ENCODE results near the gene PKP4.
A peak's percentile ranks its signal among the peaks of the same experiment; 100 is the strongest.

PKP4 gene

DNA sequence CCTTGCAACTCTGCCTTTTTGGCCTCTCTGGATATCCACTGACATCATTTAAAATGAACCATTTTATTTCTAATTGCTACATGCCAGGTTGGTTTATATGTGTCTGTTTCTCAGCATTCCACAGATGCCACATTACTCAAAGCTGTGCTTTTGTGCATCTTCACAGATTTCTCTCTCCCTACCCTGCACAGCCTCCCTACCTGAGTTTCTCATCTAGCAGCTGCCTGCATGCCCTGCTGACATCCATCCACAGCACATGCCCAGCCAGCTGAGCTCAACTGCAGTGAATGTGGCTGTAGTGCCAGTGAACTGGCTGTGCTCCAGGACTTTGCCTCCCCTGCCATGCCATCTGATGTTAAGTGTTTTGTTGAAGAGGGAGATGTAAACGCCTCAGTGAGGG is 44.5 kb downstream of the PKP4 start:
- no peaks in the 10 kb centered on the region for H3K9me3 Mint-ChIP-seq
- H3K4me3 Mint-ChIP-seq: no peak overlapping the region
- no peak overlapping the region for H3K27ac Mint-ChIP-seq
- H3K36me3 Mint-ChIP-seq: no peaks in the 10 kb centered on the region
- no peak for DNase-seq (ENCODE audit: low spot score in 2 of 2)
- peaks cover 19% of the 10 kb centered on the region for H3K4me1 Mint-ChIP-seq
- no peak for ATAC-seq

DNA sequence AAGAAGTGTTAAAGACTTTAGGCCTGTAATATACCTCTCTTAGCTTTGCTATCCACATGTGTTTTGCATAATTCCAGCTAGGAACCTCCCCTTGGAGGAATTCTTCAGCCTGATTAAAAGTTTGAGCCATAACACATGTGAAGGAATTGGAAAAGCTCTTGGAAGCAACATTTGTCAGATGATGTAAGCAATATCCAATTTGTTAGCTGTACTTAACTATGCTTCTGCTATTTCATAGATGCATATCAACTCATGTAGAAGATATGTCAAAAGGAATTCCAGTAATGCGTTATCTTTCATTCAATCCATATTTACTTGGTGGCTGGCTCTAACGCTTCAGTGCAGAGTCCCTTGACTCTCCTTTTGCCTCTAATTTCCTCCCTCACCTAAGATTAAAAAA is 46.2 kb downstream of the PKP4 start:
- peaks cover 31% of the 10 kb centered on the region for H3K4me1 Mint-ChIP-seq
- ATAC-seq (no peak), DNase-seq (ENCODE audit: low spot score in 2 of 2) (no peak)
- H3K4me3 Mint-ChIP-seq: no peak overlapping the region
- no peaks in the 10 kb centered on the region for H3K9me3 Mint-ChIP-seq
- H3K36me3 Mint-ChIP-seq: no peaks in the 10 kb centered on the region
- H3K27ac Mint-ChIP-seq: no peak overlapping the region

DNA sequence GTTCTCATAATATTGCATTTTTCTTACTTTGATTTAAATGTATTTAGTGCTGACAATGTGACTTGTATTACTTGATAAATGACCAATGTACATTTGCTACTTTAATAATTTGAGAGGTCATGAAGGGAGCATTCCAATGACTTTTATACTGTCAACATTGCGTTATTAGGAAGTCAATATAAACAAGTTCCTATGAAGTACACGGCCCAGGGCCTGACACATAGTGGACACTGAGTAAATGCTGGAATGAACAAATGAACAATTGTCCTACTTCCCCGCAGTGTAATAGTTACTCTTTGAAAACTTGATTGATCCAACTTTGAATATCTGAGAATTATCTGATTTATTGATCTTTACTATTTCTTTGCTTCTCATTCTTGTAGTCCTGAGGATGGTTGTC is 47.3 kb downstream of the PKP4 start:
- Mint-ChIP-seq H3K4me1 (peaks cover 31% of the 10 kb centered on the region), H3K27ac (no peak overlapping the region), H3K36me3 (no peaks in the 10 kb centered on the region), H3K4me3 (no peak overlapping the region), H3K9me3 (no peaks in the 10 kb centered on the region)
- ATAC-seq (no peak), DNase-seq (ENCODE audit: low spot score in 2 of 2) (no peak)

DNA sequence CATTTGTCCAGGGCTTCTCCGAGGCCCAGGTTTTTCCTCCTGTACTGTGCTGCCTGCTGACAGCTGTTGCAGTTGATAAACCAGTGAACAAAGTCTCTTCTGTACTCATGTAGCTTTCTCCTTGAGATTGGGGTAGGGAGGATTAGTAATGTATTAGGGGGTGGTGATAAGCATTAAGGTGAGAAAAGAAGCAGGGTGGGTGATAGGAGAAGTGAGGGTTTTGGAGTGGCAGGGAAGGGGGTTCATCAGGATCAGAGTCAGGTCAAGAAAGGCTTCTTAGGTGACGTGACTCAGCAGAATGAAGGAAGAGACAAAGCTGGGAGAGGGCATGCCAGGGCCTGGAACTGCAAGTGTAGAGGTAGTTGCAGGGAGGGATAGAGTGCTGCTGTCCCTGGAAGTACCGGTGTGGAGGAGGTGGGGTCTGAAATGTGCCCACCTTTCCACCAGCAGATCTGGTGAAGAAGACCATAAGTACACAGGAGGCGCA is 48.7 kb downstream of the PKP4 start:
- no peak for DNase-seq (ENCODE audit: low spot score in 2 of 2)
- ATAC-seq: no peak
- no peak overlapping the region for H3K4me3 Mint-ChIP-seq
- peaks cover 36% of the 10 kb centered on the region for H3K4me1 Mint-ChIP-seq
- no peaks in the 10 kb centered on the region for H3K36me3 Mint-ChIP-seq
- H3K27ac Mint-ChIP-seq: no peak overlapping the region
- H3K9me3 Mint-ChIP-seq: no peaks in the 10 kb centered on the region

DNA sequence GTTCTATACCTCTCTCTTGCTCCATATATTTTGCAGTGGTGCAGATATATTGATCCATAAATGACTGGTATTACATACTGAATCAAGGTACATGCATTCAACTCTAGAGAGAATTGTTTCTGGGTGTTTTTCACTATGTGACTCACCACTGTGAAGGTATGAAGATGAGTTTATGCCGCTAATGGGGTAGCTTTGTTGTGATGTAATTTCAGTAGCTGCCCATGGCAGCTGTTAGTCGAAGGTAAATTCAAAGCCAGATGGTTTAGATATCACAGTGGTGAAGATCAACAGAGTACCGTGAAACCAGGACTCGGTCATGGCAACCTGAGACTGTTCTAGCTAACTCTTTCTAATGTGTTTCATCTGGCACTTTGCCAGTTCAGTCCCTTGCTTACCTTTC is 50.4 kb downstream of the PKP4 start:
- Mint-ChIP-seq H3K4me1 (peaks cover 35% of the 10 kb centered on the region), H3K9me3 (no peaks in the 10 kb centered on the region), H3K4me3 (no peak overlapping the region), H3K36me3 (no peaks in the 10 kb centered on the region), H3K27ac (no peak overlapping the region)
- DNase-seq (ENCODE audit: low spot score in 2 of 2) (no peak), ATAC-seq (peak; percentile 94)

DNA sequence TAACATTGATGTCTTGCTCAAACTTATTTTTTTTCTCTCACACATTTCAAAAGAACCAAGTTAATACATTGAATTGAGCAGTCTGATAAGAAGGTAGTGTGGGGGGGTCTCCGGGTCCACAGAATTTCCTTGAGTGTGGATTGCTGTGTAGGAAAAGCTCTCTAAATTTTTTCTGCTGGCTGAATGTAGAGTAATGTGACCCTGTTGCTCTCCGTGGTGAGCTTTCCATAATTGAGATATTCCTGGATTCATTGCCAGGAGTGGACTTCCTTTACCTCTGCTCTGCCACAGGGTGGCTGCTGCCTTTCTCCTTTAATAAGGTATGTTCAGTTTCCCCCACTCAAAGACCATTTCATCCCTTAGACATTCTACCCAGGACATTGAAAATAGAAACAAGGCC is 50.9 kb downstream of the PKP4 start:
- Mint-ChIP-seq H3K36me3 (no peaks in the 10 kb centered on the region), H3K4me1 (peaks cover 35% of the 10 kb centered on the region), H3K4me3 (no peak overlapping the region), H3K27ac (peak overlapping the region; percentile 73), H3K9me3 (no peaks in the 10 kb centered on the region)
- no peak for DNase-seq (ENCODE audit: low spot score in 2 of 2)
- ATAC-seq: no peak

DNA sequence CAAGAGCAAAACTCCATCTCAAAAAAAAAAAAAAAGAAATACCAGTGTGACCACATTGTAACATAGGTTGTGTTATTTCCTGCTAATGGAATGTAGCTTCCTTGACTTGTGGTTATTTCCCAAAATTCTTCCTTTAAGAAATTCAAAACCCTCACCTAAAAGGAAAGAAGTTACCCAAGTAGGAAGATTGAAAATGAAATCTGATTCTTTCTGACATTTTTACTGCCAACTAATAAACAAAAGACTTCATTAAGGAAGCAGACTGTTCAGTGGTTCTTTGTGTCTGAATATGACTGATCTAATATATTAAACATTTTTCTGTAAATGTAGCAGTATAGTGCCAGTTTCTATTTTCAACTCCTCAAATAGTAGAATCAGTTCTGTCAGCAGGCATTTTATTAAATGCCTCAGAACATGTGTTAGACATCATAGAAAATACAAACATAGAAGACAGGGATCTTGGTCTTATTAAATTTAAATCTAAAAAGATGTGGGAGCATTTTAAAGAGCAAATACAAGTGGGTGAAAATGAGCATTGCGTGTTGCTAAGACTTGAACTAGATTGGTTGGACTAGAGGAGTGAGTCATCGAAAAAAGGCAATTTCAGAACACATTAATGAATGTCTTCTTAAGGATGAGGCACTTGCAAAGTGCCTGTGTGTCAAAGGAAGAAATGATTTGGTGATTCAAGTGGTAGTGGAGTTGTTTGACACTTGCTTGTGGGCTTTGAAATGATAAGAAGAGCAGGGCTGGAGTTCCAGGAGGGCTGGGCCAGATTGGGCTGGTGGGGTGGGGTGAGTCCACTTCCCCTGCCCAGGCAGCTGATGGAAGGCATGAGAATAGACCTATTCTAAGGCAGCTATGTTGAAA is 53.4 kb downstream of the PKP4 start:
- Mint-ChIP-seq H3K27ac (no peak overlapping the region), H3K36me3 (no peaks in the 10 kb centered on the region), H3K4me3 (no peak overlapping the region), H3K9me3 (no peaks in the 10 kb centered on the region), H3K4me1 (peaks cover 31% of the 10 kb centered on the region)
- peak in 1 of 2 donors; percentile 59 for DNase-seq (ENCODE audit: low spot score in 2 of 2)
- peak; percentile 68 for ATAC-seq

DNA sequence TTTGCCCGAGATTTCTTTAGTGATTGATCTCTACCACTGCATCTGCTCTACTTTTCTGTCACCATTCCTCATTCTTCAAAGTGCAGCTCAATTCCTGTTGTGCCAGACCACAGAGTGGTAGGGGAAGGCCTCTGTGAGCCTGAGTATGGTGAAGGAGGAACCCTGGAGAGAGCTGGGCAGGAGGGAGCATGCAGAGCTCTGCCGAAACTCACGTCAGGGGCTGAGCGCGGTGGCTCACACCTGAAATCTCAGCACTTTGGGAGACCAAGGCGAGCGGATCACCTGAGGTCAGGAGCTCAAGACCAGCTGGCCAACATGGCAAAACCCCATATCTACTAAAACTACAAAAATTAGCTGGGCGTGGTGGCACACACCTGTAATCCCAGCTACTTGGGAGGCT is 54.1 kb downstream of the PKP4 start:
- peaks cover 24% of the 10 kb centered on the region for H3K4me1 Mint-ChIP-seq
- no peak overlapping the region for H3K27ac Mint-ChIP-seq

DNA sequence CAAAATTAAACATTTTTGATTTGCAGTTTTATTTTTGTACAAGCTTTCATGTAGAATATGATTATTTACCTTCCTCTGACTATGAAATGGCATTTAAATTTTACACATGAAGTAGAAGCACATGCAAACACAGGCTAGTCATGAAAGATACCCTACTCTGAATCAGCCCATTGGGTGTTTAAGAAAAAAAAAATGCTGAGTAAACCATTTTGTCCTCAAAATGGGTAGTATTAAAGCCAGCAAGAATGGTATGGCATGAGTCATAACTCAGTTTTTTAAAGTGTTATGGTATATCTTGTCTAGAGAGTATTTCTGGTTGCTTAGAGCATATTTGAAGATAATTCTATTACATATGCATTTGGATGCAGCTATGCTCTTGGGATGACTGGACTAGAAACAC is 55.0 kb downstream of the PKP4 start:
- DNase-seq (ENCODE audit: low spot score in 2 of 2): no peak
- H3K9me3 Mint-ChIP-seq: no peaks in the 10 kb centered on the region
- H3K4me1 Mint-ChIP-seq: peaks cover 19% of the 10 kb centered on the region
- no peak overlapping the region for H3K27ac Mint-ChIP-seq
- no peak for ATAC-seq
- H3K4me3 Mint-ChIP-seq: no peak overlapping the region
- H3K36me3 Mint-ChIP-seq: no peaks in the 10 kb centered on the region

More for the DNA sequence above, 54.1 kb downstream of the PKP4 start:
- Mint-ChIP-seq H3K4me3 (no peak overlapping the region), H3K36me3 (no peaks in the 10 kb centered on the region), H3K9me3 (no peaks in the 10 kb centered on the region)
- DNase-seq (ENCODE audit: low spot score in 2 of 2) (no peak), ATAC-seq (no peak)

DNA sequence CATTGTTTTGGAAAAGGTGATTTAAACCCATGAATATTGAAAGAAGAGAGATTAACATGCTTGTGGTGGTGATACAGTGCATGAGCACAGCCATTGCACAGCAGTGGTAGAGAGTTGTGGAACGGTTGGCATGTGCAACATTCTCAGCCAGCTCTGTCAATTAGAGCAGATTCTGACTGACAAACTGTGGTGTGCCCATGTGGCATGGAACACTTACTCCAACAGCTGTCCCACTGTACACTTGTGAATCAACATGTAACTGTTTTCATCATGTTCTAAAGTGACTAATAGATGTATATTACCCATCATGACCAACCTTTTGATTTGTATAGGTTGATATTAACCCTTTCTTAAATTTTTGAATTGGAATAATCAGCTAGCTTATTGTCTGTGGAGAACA is 55.6 kb downstream of the PKP4 start:
- ATAC-seq (peak; percentile 58), DNase-seq (ENCODE audit: low spot score in 2 of 2) (no peak)
- H3K9me3 Mint-ChIP-seq: no peaks in the 10 kb centered on the region
- no peaks in the 10 kb centered on the region for H3K36me3 Mint-ChIP-seq
- no peak overlapping the region for H3K27ac Mint-ChIP-seq
- H3K4me1 Mint-ChIP-seq: peaks cover 14% of the 10 kb centered on the region
- no peak overlapping the region for H3K4me3 Mint-ChIP-seq

DNA sequence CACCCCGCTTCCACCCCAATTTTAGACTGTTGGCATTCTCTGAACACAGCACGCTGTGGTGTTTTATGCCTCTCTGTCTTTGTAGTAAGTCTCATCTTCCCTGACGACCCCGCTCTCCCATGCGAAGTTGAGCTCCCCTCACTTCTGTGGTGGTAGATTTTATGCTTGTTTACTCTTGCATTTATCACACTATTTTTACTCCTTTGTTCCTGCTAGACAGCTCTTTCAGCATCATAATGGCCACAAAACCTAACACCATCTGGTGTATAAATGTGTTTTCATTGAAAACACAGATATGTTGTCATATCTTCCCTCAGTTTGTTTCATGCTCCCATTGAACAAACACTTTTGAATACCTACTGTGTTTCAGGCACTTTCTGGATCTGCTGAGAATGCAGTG is 57.1 kb downstream of the PKP4 start:
- no peak for DNase-seq (ENCODE audit: low spot score in 2 of 2)
- Mint-ChIP-seq H3K36me3 (no peaks in the 10 kb centered on the region), H3K27ac (no peak overlapping the region), H3K4me1 (peaks cover 8% of the 10 kb centered on the region), H3K9me3 (no peaks in the 10 kb centered on the region), H3K4me3 (no peak overlapping the region)
- ATAC-seq: no peak

DNA sequence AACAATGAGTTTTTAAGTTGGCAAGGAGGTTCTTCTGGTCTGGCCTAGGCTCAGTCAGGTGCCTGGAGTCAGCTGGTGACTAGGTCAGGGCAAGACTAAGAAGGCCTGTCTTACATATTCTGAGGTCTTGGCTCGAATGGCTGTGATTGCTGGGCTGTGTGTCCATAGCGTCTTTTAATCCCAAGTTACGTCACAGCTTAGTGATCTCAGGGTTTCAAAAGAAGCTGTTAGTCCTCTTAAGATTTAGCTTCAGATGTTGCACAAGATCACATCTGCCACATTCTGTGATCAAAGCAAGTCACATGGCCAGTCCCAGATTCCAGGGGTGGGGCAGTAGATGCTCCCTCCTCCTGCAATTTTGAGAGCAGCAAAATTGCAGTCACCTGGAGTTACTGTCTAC is 61.3 kb downstream of the PKP4 start:
- no peak overlapping the region for H3K27ac Mint-ChIP-seq
- no peaks in the 10 kb centered on the region for H3K4me1 Mint-ChIP-seq
- H3K36me3 Mint-ChIP-seq: no peaks in the 10 kb centered on the region
- no peak for ATAC-seq
- H3K4me3 Mint-ChIP-seq: no peak overlapping the region
- no peak for DNase-seq (ENCODE audit: low spot score in 2 of 2)
- peaks cover 2% of the 10 kb centered on the region for H3K9me3 Mint-ChIP-seq

DNA sequence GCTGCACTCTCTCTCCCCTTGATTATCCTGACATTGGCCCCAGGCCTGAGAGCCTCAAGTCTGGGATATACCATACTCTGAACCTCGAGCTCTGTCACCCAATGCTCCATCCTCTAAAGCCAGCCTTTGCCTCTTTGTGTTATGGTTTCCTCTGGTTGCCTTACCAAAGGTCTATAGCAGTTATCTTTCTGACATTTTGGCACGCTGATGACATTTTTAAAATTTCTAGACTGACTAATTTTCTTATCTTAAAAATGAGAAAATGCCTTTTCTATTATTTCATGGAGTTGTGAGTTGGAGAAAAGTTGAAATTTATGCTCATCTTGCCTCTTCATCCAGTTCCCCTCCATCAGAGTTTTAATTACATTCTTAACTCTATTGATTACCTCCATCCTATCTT is 62.7 kb downstream of the PKP4 start:
- Mint-ChIP-seq H3K27ac (no peak overlapping the region), H3K9me3 (peaks cover 2% of the 10 kb centered on the region)
- no peak for DNase-seq (ENCODE audit: low spot score in 2 of 2)

DNA sequence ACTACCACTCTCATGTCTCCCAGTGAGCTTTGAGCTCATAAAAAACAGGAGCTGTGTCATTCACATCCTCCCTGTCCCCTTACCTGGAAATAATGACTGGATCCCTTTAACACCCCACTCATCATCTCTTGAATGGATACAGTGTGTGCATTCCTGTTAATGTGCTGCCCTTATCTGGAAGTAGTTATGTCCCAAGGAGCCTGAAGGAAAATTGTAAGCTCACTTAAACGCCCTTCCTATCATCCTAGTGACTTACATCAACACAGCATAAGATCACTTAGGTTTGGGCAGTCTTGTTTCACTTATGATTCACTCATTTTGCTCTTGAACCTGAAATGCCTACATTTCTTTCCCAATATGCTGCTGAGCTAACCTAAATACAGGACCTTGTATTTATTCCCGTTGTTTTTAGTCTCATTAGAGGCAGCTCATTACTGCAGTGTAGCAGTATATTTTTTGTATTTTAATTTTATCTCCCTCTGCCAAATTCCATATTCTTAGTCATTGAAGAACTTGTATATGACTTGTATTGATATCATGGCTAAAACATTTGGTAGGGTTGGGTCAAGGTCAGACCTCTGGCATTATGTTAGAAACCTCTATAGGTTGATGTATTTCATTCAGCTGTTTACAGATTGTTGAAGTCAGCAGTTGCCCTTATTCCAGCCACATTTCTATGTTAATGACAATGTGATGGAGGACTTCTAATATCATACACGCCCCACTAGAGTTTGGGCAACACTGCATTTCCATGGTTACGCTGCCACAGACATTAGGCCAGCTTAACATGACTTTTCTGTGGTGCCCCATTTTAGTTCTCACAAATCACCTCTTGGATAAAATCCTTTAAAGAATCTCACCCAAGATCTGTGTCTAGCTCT is 72.9 kb downstream of the PKP4 start:
- DNase-seq (ENCODE audit: low spot score in 2 of 2) (no peak), ATAC-seq (no peak)
- no peaks in the 10 kb centered on the region for H3K36me3 Mint-ChIP-seq
- no peak overlapping the region for H3K4me3 Mint-ChIP-seq
- H3K27ac Mint-ChIP-seq: no peak overlapping the region
- no peaks in the 10 kb centered on the region for H3K4me1 Mint-ChIP-seq
- H3K9me3 Mint-ChIP-seq: no peaks in the 10 kb centered on the region

More for the DNA sequence above, 62.7 kb downstream of the PKP4 start:
- ATAC-seq: no peak
- no peak overlapping the region for H3K4me3 Mint-ChIP-seq
- no peaks in the 10 kb centered on the region for H3K4me1 Mint-ChIP-seq
- no peaks in the 10 kb centered on the region for H3K36me3 Mint-ChIP-seq

DNA sequence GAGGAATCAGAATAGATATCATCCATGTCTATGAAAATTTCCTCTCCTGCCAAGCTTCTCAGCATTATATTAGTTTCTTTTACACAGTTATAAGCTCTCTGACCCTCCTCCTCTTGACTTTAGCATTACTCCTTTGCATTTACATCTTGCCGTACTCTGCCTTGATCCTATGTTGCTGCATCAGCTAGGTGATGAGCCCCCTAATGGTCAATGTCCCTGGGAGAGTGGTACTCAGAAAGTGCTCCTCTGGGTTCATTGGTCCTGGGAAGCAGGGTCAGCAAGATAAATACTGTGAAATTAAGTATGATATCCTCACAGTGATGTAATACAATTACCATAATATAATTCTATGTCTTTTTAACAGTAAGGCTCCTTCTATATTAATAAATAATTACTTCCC is 74.1 kb downstream of the PKP4 start:
- H3K4me3 Mint-ChIP-seq: no peak overlapping the region
- DNase-seq (ENCODE audit: low spot score in 2 of 2) (no peak), ATAC-seq (no peak)
- H3K27ac Mint-ChIP-seq: no peak overlapping the region
- H3K9me3 Mint-ChIP-seq: no peaks in the 10 kb centered on the region
- H3K36me3 Mint-ChIP-seq: no peaks in the 10 kb centered on the region
- no peaks in the 10 kb centered on the region for H3K4me1 Mint-ChIP-seq

DNA sequence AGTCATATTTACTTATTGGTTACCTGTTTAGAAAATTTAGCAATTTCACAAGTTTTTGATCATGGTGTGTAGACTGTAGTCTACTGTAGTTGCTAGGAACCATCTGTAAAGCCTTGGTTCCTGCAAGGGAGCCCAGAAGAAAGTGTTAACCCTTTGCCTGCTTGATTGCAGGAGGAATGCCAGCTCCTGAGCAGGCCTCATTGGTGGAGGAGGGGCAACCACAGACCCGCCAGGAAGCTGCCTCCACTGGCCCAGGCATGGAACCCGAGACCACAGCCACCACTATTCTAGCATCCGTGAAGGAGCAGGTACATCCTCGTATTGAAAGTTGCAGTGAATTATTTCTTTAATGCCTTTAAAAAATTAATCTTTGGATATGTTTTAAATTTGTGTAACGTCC is 76.3 kb downstream of the PKP4 start:
- ATAC-seq (no peak), DNase-seq (ENCODE audit: low spot score in 2 of 2) (no peak)
- Mint-ChIP-seq H3K4me1 (no peaks in the 10 kb centered on the region), H3K36me3 (no peaks in the 10 kb centered on the region), H3K27ac (no peak overlapping the region), H3K4me3 (no peak overlapping the region), H3K9me3 (no peaks in the 10 kb centered on the region)

Measured in stimulated activated effector memory CD8-positive, alpha-beta T cell treated with anti-CD3 and anti-CD28 coated beads, Interleukin-12 subunit alpha, Interleukin-12 subunit beta, amount 100 ng/mL, for 72 hours (primary cell).